Measurements from ENCODE around the gene HS3ST1. TPM values are rescaled to one million over a fixed set of nuclear protein-coding genes. Genes with fewer than 3 reads are reported as not detected.

Gene HS3ST1
- total RNA-seq, 4 donors from 2014 or later: 0.07 to 0.15 (median 0.10) TPM

- no peak overlapping the region for H3K27ac ChIP-seq
- H3K9me3 ChIP-seq: no peaks in the 10 kb centered on the region
- no peaks in the 10 kb centered on the region for H3K4me1 ChIP-seq
- in situ Hi-C loops (cut with MboI; ENCODE audit: low sequenced_read_pairs in 4 of 4) (no loop called here), intact Hi-C loops (cut with DNase I; ENCODE audit: low total_unique reads) (no loop called here)
- no peaks in the 10 kb centered on the region for H3K27me3 ChIP-seq
- H3K36me3 ChIP-seq: no peaks in the 10 kb centered on the region
- H3K4me3 ChIP-seq: no peak overlapping the region
- TF ChIP-seq CTCF (IDR thresholded peaks at IDR 0.05 in 4 of 5, conservative IDR thresholded peaks at IDR 0.05 in 1 of 5) (no peak), POLR2A (IDR thresholded peaks at IDR 0.05) (no peak)
- ATAC-seq (no peak), DNase-seq (no peak)
These were observed 83.8 kb downstream of the HS3ST1 start for GRCh38 chr4:11344916-11345315.

- in situ Hi-C loops (cut with MboI; ENCODE audit: low sequenced_read_pairs in 4 of 4): no loop called here
- Histone ChIP-seq H3K27me3 (no peaks in the 10 kb centered on the region), H3K36me3 (no peaks in the 10 kb centered on the region), H3K9me3 (no peaks in the 10 kb centered on the region), H3K4me3 (no peak overlapping the region), H3K4me1 (no peaks in the 10 kb centered on the region), H3K27ac (no peak overlapping the region)
- no peak for ATAC-seq
- no peak for DNase-seq
- TF ChIP-seq CTCF (IDR thresholded peaks at IDR 0.05 in 4 of 5, conservative IDR thresholded peaks at IDR 0.05 in 1 of 5) (no peak), POLR2A (IDR thresholded peaks at IDR 0.05) (no peak)
- intact Hi-C loops (cut with DNase I; ENCODE audit: low total_unique reads): no loop called here
These were observed 85.2 kb downstream of the HS3ST1 start for GRCh38 chr4:11343536-11343935.

MicroRNA genes within 50 kb of the gene (microRNA counts, 767-probe panel; counts per million panel counts)
- microRNA hsa-miR-572: 356 to 448 counts per million in 2 donors

Small RNA genes within 50 kb of the gene (microRNA-seq; reads per million reads assigned to microRNA genes)
- gene MIR572 (ENCODE audit: borderline replicate concordance in 2 of 2): 0 reads per million in 2 donors
